RWPE2 (cell line): ENCODE results near the gene ITGB6.

Experiments
- ATAC-seq: fragments of 200-7000 bp; cut with Tn5 transposase; 3 replicates; pipeline ENCODE4 v1.9.1; 2021; ENCODE audit warnings: low read depth
- DNase-seq: peaks from one replicate; pipeline ENCODE4 v3.0.0-alpha.2; 2020; ENCODE audit warnings: low spot score
- H3K27ac ChIP-seq: fragments of 450-650 bp; 2 replicates; pipeline ENCODE4 v1.5.1; 2017; ENCODE audit warnings: mild to moderate bottlenecking; ENCODE audit not compliant: poor library complexity, severe bottlenecking
- H3K27me3 ChIP-seq: fragments of 250-450 bp; sonication (Bioruptor Pico); 2 replicates; pipeline ENCODE4 v1.5.1; 2021; ENCODE audit warnings: mild to moderate bottlenecking, moderate library complexity; ENCODE audit not compliant: insufficient read depth, poor library complexity, severe bottlenecking
- H3K36me3 ChIP-seq: fragments of 250-450 bp; sonication (Bioruptor Pico); 2 replicates; pipeline ENCODE4 v1.5.1; 2020; ENCODE audit warnings: low read depth, mild to moderate bottlenecking, moderate library complexity
- H3K4me1 ChIP-seq: fragments of 250-450 bp; sonication (Bioruptor Pico); 2 replicates; pipeline ENCODE4 v1.5.1; 2021; ENCODE audit warnings: mild to moderate bottlenecking, moderate library complexity; ENCODE audit not compliant: insufficient read depth, poor library complexity, severe bottlenecking
- H3K4me3 ChIP-seq: fragments of 250-450 bp; sonication (Bioruptor Pico); 2 replicates; pipeline ENCODE4 v1.5.1; 2021; ENCODE audit warnings: mild to moderate bottlenecking, moderate library complexity; ENCODE audit not compliant: severe bottlenecking
- H3K9me3 ChIP-seq: fragments of 250-450 bp; sonication (Bioruptor Pico); 2 replicates; pipeline ENCODE4 v1.5.1; 2021; ENCODE audit warnings: mild to moderate bottlenecking, moderate library complexity; ENCODE audit not compliant: severe bottlenecking
- CTCF ChIP-seq: fragments of 450-650 bp; IDR thresholded peaks from one replicate; pipeline ENCODE4 v1.5.1; 2017; ENCODE audit warnings: mild to moderate bottlenecking, moderate library complexity; ENCODE audit not compliant: poor library complexity, severe bottlenecking

The ITGB6 gene

GRCh38 chr2:160222546-160223283 lies 22.6 kb upstream of the ITGB6 start:
- DNase-seq (no peak), ATAC-seq (no peak)
- H3K27me3 ChIP-seq = no peaks in the 10 kb centered on the region
- no peaks in the 10 kb centered on the region for H3K36me3 ChIP-seq
- H3K4me3 ChIP-seq = no peak overlapping the region
- TF ChIP-seq CTCF = no peak
- H3K4me1 ChIP-seq = peaks cover 80% of the 10 kb centered on the region
- H3K27ac ChIP-seq = peak overlapping the region; percentile 100
- no peaks in the 10 kb centered on the region for H3K9me3 ChIP-seq

- H3K36me3 ChIP-seq = no peaks in the 10 kb centered on the region
- H3K4me3 ChIP-seq = no peak overlapping the region
- TF ChIP-seq CTCF = no peak
- ATAC-seq (peak; percentile 64), DNase-seq (peak; percentile 73)
- H3K4me1 ChIP-seq = peaks cover 69% of the 10 kb centered on the region
- H3K27me3 ChIP-seq = no peaks in the 10 kb centered on the region
- H3K9me3 ChIP-seq = no peaks in the 10 kb centered on the region
- H3K27ac ChIP-seq = peak overlapping the region; percentile 100
Measured at GRCh38 chr2:160221391-160222276, 21.6 kb upstream of the ITGB6 start.

GRCh38 chr2:160220545-160221009 lies 20.5 kb upstream of the ITGB6 start:
- peak; percentile 74 for ATAC-seq

GRCh38 chr2:160220026-160220425 lies 20.0 kb upstream of the ITGB6 start:
- Histone ChIP-seq H3K9me3 (no peaks in the 10 kb centered on the region), H3K4me3 (no peak overlapping the region), H3K36me3 (no peaks in the 10 kb centered on the region), H3K4me1 (peaks cover 59% of the 10 kb centered on the region), H3K27me3 (no peaks in the 10 kb centered on the region), H3K27ac (peak overlapping the region; percentile 100)
- DNase-seq (no peak), ATAC-seq (peak; percentile 10; the same call in 1 of the 3 replicates)
- no peak for TF ChIP-seq CTCF

More at GRCh38 chr2:160220545-160221009, 20.5 kb upstream of the ITGB6 start:
- no peaks in the 10 kb centered on the region for H3K27me3 ChIP-seq
- peak overlapping the region; percentile 100 for H3K27ac ChIP-seq
- peak; percentile 92 for DNase-seq
- no peaks in the 10 kb centered on the region for H3K9me3 ChIP-seq
- no peaks in the 10 kb centered on the region for H3K36me3 ChIP-seq
- TF ChIP-seq CTCF = peak; percentile 63
- H3K4me1 ChIP-seq = peaks cover 59% of the 10 kb centered on the region
- no peak overlapping the region for H3K4me3 ChIP-seq
